Kidney (tissue), 14 donors: ENCODE results near the gene FBN2. TPM values are rescaled to one million over a fixed set of nuclear protein-coding genes. Genes with fewer than 3 reads are reported as not detected.

Source experiments
- DNase-seq, 5 donors: peaks; one replicate each; pipeline ENCODE4 v3.0.0-alpha.2; 2013 to 2020
- FAIRE-seq: peaks from 2 replicates; lab custom pipeline; 2012; peaks lifted over from hg19 to GRCh38; lab: Jason Lieb, UNC
- H3K27ac ChIP-seq, 2 donors: one replicate each; pipeline ENCODE4 v1.7.0; 2013; ENCODE audit warnings: low read depth in 2 of 2, low read length in 2 of 2, inconsistent platforms in 1 of 2
- H3K27me3 ChIP-seq: one replicate; pipeline ENCODE4 v1.7.1; 2013; ENCODE audit warnings: low read length, inconsistent platforms; ENCODE audit not compliant: control insufficient read depth, insufficient read depth
- H3K36me3 ChIP-seq, 3 donors: one replicate each; pipeline versions ENCODE4 v1.7.0 to v1.7.1; 2013; ENCODE audit warnings: low read length in 3 of 3, control low read depth in 1 of 3, inconsistent platforms in 1 of 3; ENCODE audit not compliant: insufficient read depth in 3 of 3, control insufficient read depth in 2 of 3
- H3K4me1 ChIP-seq, 3 donors: one replicate each; pipeline versions ENCODE4 v1.7.0 to v1.7.1; 2013; ENCODE audit warnings: low read length in 3 of 3, inconsistent platforms in 1 of 3, low read depth in 1 of 3; ENCODE audit not compliant: control insufficient read depth in 2 of 3, insufficient read depth in 2 of 3
- H3K4me3 ChIP-seq, 3 donors: one replicate each; pipeline versions ENCODE4 v1.7.0 to v1.8.1; 2013; ENCODE audit warnings: low read length in 3 of 3, control low read depth in 1 of 3, inconsistent platforms in 1 of 3
- H3K9ac ChIP-seq, 3 donors: one replicate each; pipeline versions ENCODE4 v1.7.0 to v1.7.1; 2013; ENCODE audit warnings: low read length in 3 of 3, control low read depth in 1 of 3, inconsistent platforms in 1 of 3
- H3K9me3 ChIP-seq, 3 donors: one replicate each; pipeline versions ENCODE4 v1.7.0 to v1.7.1; 2013; ENCODE audit warnings: low read length in 3 of 3, control low read depth in 1 of 3, inconsistent platforms in 1 of 3; ENCODE audit not compliant: control insufficient read depth in 2 of 3, insufficient read depth in 1 of 3
- intact Hi-C: fragments of 100-400 bp; cut with DNase I; formaldehyde crosslinking; loops from one replicate; pipeline ENCODE4 v1.11.1; 2022
- polyA plus RNA-seq: library from polyadenylated mRNA; stranded (reverse); fragments of 350-450 nt; fragmentation: Illumina TruSeq; extraction: RNeasy Lipid Tissue Mini Kit (QIAGEN cat#74804); gene quantifications from one replicate; pipeline ENCODE4 v1.2.3, GENCODE V29; 2014; ENCODE audit warnings: low read depth, low replicate concordance; ENCODE audit not compliant: insufficient read depth
- total RNA-seq: library from RNA; stranded (reverse); fragmentation: NEBNext Ultra II Directional; extraction: Animal tissue kit (Norgen Biotek cat#: 25700); gene quantifications from one replicate; pipeline ENCODE4 v1.2.1, GENCODE V29; 2021
- TF ChIP-seq, protein P1 (sequence below): IDR thresholded peaks from 3 replicates; pipeline ENCODE4 v1.5.1; 2012; ENCODE audit warnings: mild to moderate bottlenecking, moderate library complexity, borderline replicate concordance; ENCODE audit not compliant: insufficient read depth; ENCODE audit errors: extremely low read depth
- donor health status: control.
- donor health status: control.
- donor health status: control.
- donor health status: control.
- donor health status: control.
- donor health status: DM: yes; HTN: yes; CAD: no.
- donor health status: Normal renal cell carcinoma (clear cell type).

FBN2 gene
- total and polyA plus RNA-seq, 2 donors from 2014 or later = 0.11 to 1.0 TPM

DNA sequence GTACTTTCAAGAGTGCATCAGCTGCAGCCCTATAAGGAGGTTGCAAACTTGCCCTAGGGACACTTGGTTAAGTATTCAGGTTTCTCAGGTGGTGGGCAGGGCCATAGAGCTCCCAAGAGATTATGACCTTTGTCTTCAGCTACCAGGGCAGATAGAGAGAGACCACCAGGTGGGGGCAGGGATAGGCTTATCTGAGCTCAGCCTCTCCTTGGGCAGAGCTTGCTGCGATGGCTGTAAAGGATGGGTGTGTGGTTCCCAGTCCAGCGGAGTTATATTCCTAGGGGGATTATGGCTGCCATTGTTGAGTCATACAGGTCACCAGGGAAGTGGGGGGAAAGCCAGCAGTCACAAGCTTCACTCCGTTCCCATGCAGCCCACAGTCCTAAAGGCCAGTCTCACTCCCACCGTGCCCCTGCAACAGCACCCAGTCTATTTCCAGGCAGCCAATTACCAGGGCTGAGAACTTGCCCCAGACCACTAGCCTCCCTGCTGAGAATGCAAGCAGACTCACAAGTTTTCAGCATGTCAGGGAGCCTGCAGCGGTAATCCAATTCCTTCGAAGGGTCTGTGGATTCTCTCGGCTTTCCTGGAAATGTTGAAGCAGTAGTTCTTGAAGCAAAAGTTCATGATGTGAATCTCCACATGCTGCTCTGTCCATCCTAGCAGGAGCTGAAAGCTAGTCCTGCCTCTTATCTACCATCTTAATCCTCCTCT, 303.0 kb downstream of the FBN2 start:
- no peak overlapping the region for H3K9ac ChIP-seq
- no peaks in the 10 kb centered on the region for H3K4me1 ChIP-seq
- DNase-seq (no peak), FAIRE-seq (no peak)
- no peak overlapping the region for H3K4me3 ChIP-seq
- TF ChIP-seq, protein P1, sequence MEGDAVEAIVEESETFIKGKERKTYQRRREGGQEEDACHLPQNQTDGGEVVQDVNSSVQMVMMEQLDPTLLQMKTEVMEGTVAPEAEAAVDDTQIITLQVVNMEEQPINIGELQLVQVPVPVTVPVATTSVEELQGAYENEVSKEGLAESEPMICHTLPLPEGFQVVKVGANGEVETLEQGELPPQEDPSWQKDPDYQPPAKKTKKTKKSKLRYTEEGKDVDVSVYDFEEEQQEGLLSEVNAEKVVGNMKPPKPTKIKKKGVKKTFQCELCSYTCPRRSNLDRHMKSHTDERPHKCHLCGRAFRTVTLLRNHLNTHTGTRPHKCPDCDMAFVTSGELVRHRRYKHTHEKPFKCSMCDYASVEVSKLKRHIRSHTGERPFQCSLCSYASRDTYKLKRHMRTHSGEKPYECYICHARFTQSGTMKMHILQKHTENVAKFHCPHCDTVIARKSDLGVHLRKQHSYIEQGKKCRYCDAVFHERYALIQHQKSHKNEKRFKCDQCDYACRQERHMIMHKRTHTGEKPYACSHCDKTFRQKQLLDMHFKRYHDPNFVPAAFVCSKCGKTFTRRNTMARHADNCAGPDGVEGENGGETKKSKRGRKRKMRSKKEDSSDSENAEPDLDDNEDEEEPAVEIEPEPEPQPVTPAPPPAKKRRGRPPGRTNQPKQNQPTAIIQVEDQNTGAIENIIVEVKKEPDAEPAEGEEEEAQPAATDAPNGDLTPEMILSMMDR = no peak
- H3K36me3 ChIP-seq = no peaks in the 10 kb centered on the region
- intact Hi-C loops = no loop called here
- no peak overlapping the region for H3K27ac ChIP-seq
- H3K9me3 ChIP-seq = no peaks in the 10 kb centered on the region
- no peaks in the 10 kb centered on the region for H3K27me3 ChIP-seq

DNA sequence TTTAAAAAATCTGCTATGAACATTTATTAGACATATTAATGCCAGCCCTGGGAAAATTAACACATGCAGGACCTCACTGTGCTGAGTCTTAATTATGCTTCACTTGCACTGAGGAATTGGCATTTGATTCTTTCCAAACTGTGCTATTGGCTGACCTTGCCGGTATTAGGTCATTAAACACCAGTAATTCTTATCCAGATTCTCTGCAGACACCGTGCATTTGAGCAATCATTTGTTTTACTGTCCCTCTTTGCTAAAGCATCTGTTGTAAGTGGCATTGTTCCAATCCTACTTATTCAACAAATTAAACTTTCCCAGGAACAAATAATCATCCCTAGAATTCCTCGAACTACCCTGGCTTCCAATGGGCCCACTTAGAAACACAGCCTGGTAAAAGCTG, 309.5 kb downstream of the FBN2 start:
- Histone ChIP-seq H3K4me3 (no peak overlapping the region), H3K4me1 (no peaks in the 10 kb centered on the region), H3K9me3 (no peaks in the 10 kb centered on the region), H3K36me3 (no peaks in the 10 kb centered on the region), H3K9ac (no peak overlapping the region), H3K27ac (no peak overlapping the region), H3K27me3 (no peaks in the 10 kb centered on the region)
- TF ChIP-seq, protein P1 = no peak
- FAIRE-seq (no peak), DNase-seq (peak in 2 of 5 donors; percentile 15 to 66)
- intact Hi-C loops = no loop called here

DNA sequence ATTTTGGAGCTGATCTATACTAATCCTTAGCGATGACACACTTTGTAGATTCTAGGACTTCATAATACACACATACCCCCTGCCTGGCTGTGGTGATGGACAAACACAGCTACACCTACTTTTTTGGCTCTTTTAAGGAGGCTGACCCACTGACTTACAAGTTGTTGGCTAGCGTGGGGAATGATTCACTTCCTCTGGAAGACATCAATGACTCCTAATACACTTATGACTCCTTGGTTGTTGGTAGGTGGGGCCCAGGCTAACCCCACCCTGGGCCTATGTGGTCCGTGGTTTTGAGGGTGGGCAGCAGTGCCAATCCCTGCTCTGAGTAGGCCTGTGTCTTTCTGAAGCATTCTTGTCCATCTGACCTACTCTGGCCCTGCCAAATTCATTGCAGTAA, 310.0 kb downstream of the FBN2 start:
- TF ChIP-seq, protein P1 = no peak
- H3K9ac ChIP-seq = no peak overlapping the region
- no peaks in the 10 kb centered on the region for H3K4me1 ChIP-seq
- H3K9me3 ChIP-seq = no peaks in the 10 kb centered on the region
- no peaks in the 10 kb centered on the region for H3K36me3 ChIP-seq
- H3K4me3 ChIP-seq = no peak overlapping the region
- no peak overlapping the region for H3K27ac ChIP-seq
- DNase-seq (no peak), FAIRE-seq (no peak)
- H3K27me3 ChIP-seq = no peaks in the 10 kb centered on the region
- intact Hi-C loops = no loop called here
